ENCODE data around the gene JMJD1C. TPM values are rescaled to one million over a fixed set of nuclear protein-coding genes. Genes with fewer than 3 reads are reported as not detected.
A peak's percentile ranks its signal among the peaks of the same experiment; 100 is the strongest.

JMJD1C gene
- total and polyA plus RNA-seq, 8 donors: 25.6 to 56.9 (median 36.7) TPM

DNA sequence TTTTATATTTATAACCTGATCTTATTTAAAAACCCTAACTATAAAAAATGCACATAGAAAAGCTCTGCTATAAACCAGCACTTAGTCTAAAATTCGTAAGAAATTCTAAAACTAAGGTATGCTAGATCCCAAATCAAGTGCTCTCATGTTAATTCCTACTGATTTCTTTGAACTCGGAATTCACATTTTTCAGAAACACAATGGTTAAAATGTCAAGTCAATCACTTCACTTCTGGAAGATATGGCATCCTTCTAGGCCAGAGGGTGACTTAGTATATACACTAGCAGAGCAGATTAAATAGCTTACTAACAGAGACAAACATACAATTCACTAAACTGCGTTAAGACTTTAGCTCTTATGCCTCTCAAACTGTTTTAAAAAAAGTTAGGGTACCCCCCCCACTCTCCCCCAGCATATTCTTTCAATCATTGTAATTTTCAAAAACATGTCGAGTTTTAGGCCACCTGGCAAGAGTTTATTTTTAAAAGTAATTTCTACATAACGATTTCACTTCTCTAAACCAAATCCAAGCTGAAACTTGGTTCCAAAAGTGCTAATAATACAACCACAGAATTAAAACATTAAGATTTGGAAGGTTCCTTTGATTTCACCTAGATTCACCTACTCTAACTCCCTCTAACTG is 203.2 kb downstream of the JMJD1C start:
- FAIRE-seq: no peak
- no peak for DNase-seq
- Histone ChIP-seq H3K36me3 (peaks cover 0 to 7% (median 0%) of the 10 kb centered on the region in 3 donors), H3K9me3 (no peaks in the 10 kb centered on the region), H3K27me3 (no peaks in the 10 kb centered on the region), H3K27ac (peak overlapping the region in 1 of 4 donors; percentile 14), H3K4me3 (no peak overlapping the region), H3K4me1 (peaks cover 24 to 48% (median 33%) of the 10 kb centered on the region in 3 donors)
- WGBS, 2 donors: 74 to 78% methylated on average over 5 of the region's 5 CpGs
- intact Hi-C loops (cut with DNase I): no loop called here
- no peak for ATAC-seq
- TF ChIP-seq, protein P1, sequence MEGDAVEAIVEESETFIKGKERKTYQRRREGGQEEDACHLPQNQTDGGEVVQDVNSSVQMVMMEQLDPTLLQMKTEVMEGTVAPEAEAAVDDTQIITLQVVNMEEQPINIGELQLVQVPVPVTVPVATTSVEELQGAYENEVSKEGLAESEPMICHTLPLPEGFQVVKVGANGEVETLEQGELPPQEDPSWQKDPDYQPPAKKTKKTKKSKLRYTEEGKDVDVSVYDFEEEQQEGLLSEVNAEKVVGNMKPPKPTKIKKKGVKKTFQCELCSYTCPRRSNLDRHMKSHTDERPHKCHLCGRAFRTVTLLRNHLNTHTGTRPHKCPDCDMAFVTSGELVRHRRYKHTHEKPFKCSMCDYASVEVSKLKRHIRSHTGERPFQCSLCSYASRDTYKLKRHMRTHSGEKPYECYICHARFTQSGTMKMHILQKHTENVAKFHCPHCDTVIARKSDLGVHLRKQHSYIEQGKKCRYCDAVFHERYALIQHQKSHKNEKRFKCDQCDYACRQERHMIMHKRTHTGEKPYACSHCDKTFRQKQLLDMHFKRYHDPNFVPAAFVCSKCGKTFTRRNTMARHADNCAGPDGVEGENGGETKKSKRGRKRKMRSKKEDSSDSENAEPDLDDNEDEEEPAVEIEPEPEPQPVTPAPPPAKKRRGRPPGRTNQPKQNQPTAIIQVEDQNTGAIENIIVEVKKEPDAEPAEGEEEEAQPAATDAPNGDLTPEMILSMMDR (IDR thresholded peaks at IDR 0.05): no peak

DNA sequence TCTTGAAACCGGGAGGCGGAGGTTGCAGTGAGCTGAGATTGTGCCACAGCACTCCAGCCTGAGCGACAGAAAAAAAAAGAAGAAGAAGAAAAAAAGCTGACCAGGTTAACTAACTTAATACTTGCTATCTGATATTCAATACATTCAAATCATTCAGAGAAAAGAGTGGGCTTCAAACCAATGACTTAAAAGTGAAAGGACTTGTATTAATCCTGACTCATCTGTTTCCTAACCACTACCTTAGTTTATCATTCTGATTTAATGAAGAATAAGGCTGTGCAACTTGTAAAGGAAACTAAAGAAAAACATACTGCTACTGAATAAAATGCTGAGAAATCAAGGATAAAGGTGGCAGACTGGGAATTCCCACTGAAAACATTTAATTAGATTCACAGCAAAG is 204.3 kb downstream of the JMJD1C start:
- DNase-seq (no peak), FAIRE-seq (no peak), ATAC-seq (no peak)
- Histone ChIP-seq H3K4me3 (no peak overlapping the region), H3K27ac (no peak overlapping the region), H3K9me3 (no peaks in the 10 kb centered on the region), H3K4me1 (peaks cover 28 to 52% (median 33%) of the 10 kb centered on the region in 3 donors), H3K27me3 (no peaks in the 10 kb centered on the region), H3K36me3 (peaks cover 0 to 7% (median 0%) of the 10 kb centered on the region in 3 donors)
- 92 to 93% methylated on average over 3 of the region's 3 CpGs for WGBS, 2 donors
- intact Hi-C loops (cut with DNase I): no loop called here
- TF ChIP-seq, protein P1 (IDR thresholded peaks at IDR 0.05): no peak

DNA sequence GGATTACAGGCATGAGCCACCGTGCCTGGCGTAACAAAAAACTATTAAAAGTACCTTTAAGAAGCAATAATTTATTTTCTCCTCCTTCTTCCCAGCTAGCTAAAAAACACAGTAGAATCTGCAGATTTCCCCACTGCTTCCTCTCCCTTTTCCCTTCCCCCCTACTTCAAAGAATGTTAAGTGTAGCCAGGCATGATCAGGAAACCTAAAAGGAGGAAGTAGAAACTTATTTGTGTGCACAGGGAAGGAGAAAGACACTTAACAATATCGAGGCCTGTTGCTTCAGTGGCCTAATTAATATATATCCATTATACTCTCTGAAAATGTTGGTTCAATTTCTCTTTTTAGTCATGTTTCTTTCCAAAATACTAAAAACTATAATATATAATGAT is 204.9 kb downstream of the JMJD1C start:
- no peak for FAIRE-seq

DNA sequence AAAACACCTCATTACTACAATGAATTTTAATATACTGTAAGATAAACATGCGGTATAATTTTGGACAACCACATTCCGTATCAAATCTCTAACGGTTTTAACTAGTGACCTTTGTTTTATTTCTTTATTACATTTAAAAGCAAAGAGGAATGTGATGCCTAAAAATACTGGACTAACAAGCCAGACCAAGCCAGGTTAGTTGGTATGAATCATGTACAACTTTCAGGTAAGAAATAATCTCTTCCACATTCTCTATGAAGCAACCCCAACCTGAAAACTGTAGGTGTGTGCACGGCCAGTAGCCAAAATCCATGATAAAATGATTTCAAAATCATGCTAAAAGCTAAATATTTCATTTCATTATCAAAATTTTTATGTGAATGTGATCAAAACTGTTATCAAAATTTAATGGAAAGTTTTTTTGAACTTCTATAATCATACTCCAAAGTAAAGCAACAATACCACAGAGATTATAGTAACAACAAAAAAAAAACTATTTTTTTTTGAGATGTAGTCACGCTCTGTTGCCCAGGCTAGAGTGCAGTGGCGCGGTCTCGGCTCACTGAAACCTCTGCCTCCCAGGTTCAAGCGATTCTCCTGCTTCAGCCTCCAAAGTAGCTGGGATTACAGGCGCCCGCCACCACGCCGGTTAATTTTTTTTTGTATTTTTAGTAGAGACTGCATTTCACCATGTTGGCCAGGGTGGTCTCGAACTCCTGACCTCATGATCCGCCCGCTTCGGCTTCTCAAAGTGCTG is 205.5 kb downstream of the JMJD1C start:
- FAIRE-seq: no peak

More for the DNA sequence above, 204.9 kb downstream of the JMJD1C start:
- no peak for DNase-seq
- Histone ChIP-seq H3K27me3 (no peaks in the 10 kb centered on the region), H3K36me3 (peaks cover 0 to 7% (median 0%) of the 10 kb centered on the region in 3 donors), H3K9me3 (no peaks in the 10 kb centered on the region), H3K4me3 (no peak overlapping the region), H3K4me1 (peaks cover 28 to 58% (median 33%) of the 10 kb centered on the region in 3 donors), H3K27ac (no peak overlapping the region)
- intact Hi-C loops (cut with DNase I): no loop called here
- no peak for ATAC-seq
- 82 to 84% methylated on average over 3 of the region's 3 CpGs for WGBS, 2 donors
- TF ChIP-seq, protein P1 (IDR thresholded peaks at IDR 0.05): no peak

More for the DNA sequence above, 205.5 kb downstream of the JMJD1C start:
- Histone ChIP-seq H3K4me1 (peaks cover 28 to 58% (median 33%) of the 10 kb centered on the region in 3 donors), H3K4me3 (no peak overlapping the region), H3K9me3 (no peaks in the 10 kb centered on the region), H3K36me3 (peaks cover 0 to 7% (median 0%) of the 10 kb centered on the region in 3 donors), H3K27ac (no peak overlapping the region), H3K27me3 (no peaks in the 10 kb centered on the region)
- ATAC-seq (no peak), DNase-seq (no peak)
- WGBS, 2 donors: 95% methylated on average over 17 of the region's 17 CpGs
- intact Hi-C loops (cut with DNase I): no loop called here
- TF ChIP-seq, protein P1 (IDR thresholded peaks at IDR 0.05): no peak

All from pancreas (tissue), 10 donors.